ENCODE data around the gene METTL25.

GRCh38 chr12:82456633-82457032 is 98.3 kb downstream of the METTL25 start:
- TF ChIP-seq CTCF (conservative IDR thresholded peaks at IDR 0.05; ENCODE audit: low read length) (no peak), EZH2phosphoT487 (IDR thresholded peaks at IDR 0.05; ENCODE audit: borderline replicate concordance) (no peak)

Measured in Loucy (cell line).